CD4-positive, alpha-beta T cell treated with Interleukin-6 for 4 hours (primary cell): ENCODE measurements around the gene TMC8.
"Not testable (repeated sequence)": the region's sequence is repeated elsewhere in the genome, so short reads cannot be mapped to it uniquely, and the experiment has no call there.

Experiments
- DNase-seq: peaks from one replicate; pipeline ENCODE4 v3.0.0-alpha.2; 2020; ENCODE audit warnings: mixed read lengths

TMC8 gene

GRCh38 chr17:78130437-78131101, at the start of gene TMC8:
Gene TMC8 (plus strand): TSS chr17:78130771. CDS start chr17:78131589, 818 bp downstream.
- peak; percentile 85 for DNase-seq

- no peak for DNase-seq
These were observed 49.0 kb upstream of the TMC8 start for GRCh38 chr17:78081551-78081950.

- not testable (repeated sequence) for DNase-seq
These were observed 48.2 kb upstream of the TMC8 start for GRCh38 chr17:78082355-78082872.

GRCh38 chr17:78082988-78083387, 47.6 kb upstream of the TMC8 start:
- DNase-seq, result no peak

GRCh38 chr17:78086740-78087139, 43.8 kb upstream of the TMC8 start:
- no peak for DNase-seq

GRCh38 chr17:78088529-78088928, 42.0 kb upstream of the TMC8 start:
- DNase-seq, result no peak

GRCh38 chr17:78089576-78090281, 40.8 kb upstream of the TMC8 start:
- no peak for DNase-seq

GRCh38 chr17:78092794-78093324, 37.7 kb upstream of the TMC8 start:
- no peak for DNase-seq

- DNase-seq, result no peak
These were observed 35.5 kb upstream of the TMC8 start for GRCh38 chr17:78095035-78095434.

- DNase-seq, result no peak
These were observed 34.5 kb upstream of the TMC8 start for GRCh38 chr17:78096093-78096492.

- DNase-seq, result no peak
These were observed 29.5 kb upstream of the TMC8 start for GRCh38 chr17:78101112-78101511.

- DNase-seq, result no peak
These were observed 29.0 kb upstream of the TMC8 start for GRCh38 chr17:78101542-78101941.

- no peak for DNase-seq
These were observed 27.3 kb upstream of the TMC8 start for GRCh38 chr17:78103311-78103710.

- DNase-seq, result no peak
These were observed 26.0 kb upstream of the TMC8 start for GRCh38 chr17:78104540-78104941.

- DNase-seq, result no peak
These were observed 25.5 kb upstream of the TMC8 start for GRCh38 chr17:78105101-78105500.

- DNase-seq, result no peak
These were observed 25.0 kb upstream of the TMC8 start for GRCh38 chr17:78105551-78105950.

- DNase-seq, result no peak
These were observed 24.4 kb upstream of the TMC8 start for GRCh38 chr17:78106211-78106610.

- DNase-seq, result no peak
These were observed 23.1 kb upstream of the TMC8 start for GRCh38 chr17:78107457-78107856.

GRCh38 chr17:78107976-78108725, 22.4 kb upstream of the TMC8 start:
- DNase-seq, result no peak

GRCh38 chr17:78108726-78109488, 21.7 kb upstream of the TMC8 start:
- no peak for DNase-seq

GRCh38 chr17:78109489-78109761, 21.1 kb upstream of the TMC8 start:
- no peak for DNase-seq

GRCh38 chr17:78110363-78111015, 20.1 kb upstream of the TMC8 start:
- DNase-seq, result no peak
